ENCODE measurements around the gene ZCCHC2.

DNA sequence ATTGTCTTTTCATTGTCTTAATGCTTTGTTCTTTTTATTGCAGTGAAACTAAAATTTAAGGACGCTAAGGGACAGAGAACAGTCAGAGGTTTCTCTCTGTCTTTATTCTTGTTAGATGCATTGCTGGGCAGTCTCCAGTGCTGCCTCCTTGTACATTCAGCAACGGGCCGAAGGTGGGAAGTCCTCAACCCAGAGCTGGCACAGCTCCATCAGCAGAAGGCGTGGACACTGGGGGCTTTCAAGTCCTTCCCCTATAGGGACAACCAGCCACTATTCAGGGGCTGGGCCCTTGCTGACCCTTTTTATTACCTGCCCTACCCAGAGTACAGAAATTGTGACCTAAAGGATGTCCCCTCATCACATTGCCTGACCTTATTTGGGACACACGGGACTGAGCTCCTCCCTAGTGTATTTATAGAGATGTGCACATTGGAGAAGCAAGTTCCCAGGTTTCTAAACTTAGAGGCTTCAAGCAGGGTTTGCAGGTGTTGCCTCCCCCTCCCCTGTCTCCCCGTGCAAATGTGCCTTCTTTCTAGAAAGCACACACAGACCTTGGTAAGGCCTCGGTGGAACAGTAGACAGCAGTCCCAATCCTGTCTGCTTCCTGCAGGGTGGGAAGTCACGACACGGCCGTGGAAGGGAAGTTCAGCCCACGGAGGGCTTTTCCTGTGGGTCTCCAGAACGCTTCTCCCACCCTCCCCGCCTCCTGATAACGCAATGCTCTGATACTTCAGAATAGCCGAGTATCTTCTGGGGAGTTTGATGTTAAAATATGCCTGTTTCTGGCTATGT is 68.2 kb downstream of the ZCCHC2 start:
- TF ChIP-seq, protein P1, sequence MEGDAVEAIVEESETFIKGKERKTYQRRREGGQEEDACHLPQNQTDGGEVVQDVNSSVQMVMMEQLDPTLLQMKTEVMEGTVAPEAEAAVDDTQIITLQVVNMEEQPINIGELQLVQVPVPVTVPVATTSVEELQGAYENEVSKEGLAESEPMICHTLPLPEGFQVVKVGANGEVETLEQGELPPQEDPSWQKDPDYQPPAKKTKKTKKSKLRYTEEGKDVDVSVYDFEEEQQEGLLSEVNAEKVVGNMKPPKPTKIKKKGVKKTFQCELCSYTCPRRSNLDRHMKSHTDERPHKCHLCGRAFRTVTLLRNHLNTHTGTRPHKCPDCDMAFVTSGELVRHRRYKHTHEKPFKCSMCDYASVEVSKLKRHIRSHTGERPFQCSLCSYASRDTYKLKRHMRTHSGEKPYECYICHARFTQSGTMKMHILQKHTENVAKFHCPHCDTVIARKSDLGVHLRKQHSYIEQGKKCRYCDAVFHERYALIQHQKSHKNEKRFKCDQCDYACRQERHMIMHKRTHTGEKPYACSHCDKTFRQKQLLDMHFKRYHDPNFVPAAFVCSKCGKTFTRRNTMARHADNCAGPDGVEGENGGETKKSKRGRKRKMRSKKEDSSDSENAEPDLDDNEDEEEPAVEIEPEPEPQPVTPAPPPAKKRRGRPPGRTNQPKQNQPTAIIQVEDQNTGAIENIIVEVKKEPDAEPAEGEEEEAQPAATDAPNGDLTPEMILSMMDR (CRISPR knock-in tag; IDR thresholded peaks at IDR 0.05): no peak
- TF ChIP-seq, protein P2, sequence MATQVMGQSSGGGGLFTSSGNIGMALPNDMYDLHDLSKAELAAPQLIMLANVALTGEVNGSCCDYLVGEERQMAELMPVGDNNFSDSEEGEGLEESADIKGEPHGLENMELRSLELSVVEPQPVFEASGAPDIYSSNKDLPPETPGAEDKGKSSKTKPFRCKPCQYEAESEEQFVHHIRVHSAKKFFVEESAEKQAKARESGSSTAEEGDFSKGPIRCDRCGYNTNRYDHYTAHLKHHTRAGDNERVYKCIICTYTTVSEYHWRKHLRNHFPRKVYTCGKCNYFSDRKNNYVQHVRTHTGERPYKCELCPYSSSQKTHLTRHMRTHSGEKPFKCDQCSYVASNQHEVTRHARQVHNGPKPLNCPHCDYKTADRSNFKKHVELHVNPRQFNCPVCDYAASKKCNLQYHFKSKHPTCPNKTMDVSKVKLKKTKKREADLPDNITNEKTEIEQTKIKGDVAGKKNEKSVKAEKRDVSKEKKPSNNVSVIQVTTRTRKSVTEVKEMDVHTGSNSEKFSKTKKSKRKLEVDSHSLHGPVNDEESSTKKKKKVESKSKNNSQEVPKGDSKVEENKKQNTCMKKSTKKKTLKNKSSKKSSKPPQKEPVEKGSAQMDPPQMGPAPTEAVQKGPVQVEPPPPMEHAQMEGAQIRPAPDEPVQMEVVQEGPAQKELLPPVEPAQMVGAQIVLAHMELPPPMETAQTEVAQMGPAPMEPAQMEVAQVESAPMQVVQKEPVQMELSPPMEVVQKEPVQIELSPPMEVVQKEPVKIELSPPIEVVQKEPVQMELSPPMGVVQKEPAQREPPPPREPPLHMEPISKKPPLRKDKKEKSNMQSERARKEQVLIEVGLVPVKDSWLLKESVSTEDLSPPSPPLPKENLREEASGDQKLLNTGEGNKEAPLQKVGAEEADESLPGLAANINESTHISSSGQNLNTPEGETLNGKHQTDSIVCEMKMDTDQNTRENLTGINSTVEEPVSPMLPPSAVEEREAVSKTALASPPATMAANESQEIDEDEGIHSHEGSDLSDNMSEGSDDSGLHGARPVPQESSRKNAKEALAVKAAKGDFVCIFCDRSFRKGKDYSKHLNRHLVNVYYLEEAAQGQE (IDR thresholded peaks at IDR 0.05; ENCODE audit: borderline replicate concordance in 1 of 2, low read depth in 1 of 2, low read length in 2 of 2): no peak
